ENCODE results near the gene MEGF6.

MEGF6 gene

DNA sequence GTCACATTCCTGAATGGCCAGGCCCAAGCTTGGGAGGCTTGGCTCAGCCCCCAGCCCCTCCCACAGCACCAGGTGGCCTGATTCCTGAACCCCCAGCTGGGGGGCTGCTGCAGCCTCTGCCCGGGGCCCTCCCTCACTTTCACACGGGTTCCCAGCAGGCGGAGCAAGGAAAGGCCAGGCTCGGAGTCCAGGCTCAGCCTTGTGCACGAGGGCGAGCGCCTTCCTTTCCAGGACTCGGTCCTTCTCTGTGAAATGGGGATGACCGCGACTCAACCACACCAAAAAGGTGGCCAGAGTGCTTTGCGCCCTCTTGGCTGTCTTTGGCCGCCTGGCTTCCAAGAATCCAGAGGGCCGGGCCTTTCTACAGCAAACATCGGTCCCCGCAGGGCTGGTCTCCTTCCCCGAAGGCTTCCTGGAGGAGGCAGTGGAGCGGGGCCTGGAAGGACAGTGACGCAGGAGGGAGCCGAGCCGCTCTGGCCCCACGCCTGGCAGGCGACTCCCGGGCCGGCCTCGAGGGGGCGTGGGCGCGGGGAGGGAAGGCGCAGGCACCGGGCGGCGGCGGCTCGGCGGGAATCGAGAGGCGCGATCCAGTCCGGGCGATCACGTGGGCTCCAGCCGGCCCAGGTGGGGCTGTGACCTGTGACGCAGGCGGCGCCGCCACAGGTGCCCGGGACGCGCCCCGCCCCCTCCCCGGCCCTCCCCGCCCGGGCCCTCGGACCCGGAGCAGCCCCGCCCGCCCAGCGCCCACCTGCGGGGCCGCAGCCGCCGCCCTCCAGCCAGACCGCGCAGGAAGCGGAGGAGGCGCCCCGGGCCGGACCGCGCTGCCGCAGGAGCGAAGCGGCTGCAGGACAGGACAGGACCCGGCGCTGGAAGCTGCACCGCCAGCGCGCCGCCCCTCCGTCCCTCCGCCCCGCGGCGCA is 157.2 kb downstream of the MEGF6 start, which contains the start of gene ARHGEF16:
TSS of gene ARHGEF16 (plus strand) at position 775 of the 920 bp plus-strand sequence. CDS start 8,420 bp downstream, outside the sequence.
- no peak for DNase-seq

DNA sequence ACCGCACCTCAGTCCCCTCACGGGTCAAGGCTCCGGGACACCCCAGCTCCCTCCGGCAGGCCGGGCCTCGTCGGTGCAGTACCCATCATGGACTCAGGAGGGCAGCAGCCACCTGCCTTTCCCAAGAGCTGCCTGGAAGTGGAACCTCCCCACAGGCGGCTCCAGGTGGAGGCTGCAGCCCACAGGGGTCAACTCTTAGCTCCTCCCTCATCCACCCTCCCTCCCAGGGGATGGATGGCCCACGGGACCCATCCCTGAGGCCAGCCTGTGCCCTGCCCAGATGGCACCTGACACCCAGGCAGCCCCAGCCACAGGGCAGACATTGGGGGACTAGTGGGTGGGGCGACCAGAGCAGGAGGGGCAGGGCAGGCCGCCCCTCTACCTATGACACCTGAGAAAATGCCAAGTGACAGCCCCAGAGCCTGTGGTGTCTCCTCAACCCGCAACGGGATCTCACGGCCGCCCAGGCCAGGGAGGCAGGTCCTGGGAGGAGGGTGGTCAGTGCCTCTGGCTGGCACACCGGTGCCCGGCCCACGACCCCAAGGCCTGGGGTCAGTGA is 158.0 kb downstream of the MEGF6 start:
- peak; percentile 32 for DNase-seq

DNA sequence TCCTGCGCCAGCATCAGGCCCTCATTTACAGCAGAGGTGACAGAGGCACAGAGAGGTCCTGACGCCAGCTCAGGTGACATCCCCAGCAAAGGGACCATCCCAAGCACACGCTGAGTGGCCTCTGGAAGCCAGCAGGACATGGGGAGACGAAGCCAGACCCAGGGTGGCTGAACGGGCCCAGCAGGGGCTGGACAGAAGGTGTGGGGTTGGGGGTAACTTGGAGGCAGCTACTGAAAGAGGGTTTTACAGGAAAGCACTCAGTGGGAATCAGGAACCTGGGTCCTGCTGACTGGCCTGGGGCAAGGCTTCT is 158.5 kb downstream of the MEGF6 start:
- DNase-seq, result no peak

DNA sequence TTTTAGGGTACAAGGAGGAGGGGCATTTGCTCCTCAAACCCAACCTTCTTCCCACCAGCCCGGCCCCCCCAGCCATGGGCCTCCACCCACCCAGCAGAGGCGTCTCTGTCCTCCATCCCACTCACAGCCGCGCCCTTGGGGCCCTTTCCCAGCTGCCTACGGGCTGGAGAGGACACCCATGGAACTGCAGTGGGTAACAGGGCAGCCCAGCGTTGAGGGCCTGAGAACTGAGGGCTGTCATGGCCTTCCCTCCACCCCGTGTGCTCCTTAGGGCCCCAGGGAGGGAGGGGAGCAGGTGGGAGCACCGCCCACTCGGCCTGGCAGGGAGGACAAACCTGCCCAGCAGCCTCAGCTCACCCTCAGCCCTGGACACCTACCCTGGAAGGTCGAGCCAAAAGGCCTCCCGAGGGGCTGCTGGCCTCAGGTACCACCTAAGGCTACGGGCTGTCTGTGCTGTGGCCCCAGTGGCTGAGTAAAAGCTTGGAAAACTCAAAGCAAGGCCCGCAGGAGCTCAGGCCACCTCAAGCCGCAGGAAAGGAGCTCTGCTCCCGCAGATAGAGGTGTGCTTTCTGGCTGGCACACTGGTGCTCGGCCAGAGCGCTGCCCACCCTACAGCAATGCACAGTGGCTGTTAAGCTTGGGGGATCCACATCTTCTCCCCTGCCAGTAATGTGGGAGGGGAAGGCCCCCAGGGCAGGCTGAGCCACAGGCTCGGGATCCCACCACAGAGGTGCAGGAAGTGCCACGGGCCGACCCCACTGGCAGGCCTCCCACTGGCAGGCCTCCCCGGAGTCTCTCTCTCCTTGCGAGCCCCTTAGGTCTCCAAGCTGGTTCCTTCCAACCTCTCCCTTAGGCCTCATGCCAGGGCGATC is 159.1 kb downstream of the MEGF6 start:
- no peak for DNase-seq

DNA sequence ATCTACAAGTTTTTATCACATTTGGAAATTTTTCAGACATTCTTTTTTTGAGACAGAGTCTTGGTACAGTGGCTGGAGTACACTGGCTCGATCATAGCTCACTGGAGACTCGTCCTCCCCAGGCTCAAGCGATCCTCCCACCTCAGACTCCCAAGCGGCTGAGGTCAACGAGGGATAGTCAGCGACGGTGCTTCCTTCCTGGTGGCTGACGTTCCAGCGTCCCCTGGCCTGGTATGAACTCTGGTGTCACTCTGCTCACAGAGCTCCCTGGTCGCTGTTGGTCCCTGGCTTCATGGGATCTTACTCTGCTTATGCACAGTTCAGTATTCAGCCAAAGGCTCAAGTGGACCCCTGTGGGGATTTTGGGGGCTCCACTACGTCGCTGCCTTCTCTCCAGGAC is 160.3 kb downstream of the MEGF6 start:
- DNase-seq, result no peak

DNA sequence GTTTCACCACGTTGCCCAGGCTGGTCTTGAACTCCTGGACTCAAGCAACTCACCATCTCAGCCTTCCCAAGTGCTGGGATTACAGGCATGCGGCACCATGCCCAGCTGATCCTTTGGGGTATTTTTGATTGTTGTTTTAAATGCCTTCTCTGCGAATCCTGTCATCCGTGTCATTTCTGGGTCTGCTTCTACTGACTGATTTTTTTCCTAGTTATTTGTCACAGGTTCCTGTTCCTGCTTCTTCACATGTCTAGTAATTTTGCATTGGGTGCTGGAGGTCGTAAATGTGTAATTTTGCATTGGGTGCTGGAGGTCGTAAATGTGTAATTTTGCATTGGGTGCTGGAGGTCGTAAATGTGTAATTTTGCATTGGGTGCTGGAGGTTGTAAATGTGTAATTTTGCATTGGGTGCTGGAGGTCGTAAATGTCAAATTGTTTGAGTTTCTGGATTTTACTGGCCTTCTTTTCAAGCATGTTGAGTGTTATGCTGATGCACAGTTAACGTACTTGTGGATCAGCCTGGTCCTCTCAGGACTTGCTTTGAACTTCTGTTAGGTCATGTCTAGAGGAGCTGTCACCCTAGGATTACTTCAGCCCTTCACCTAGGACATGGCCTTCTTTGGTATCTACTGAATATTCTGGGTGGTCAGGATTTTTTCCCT is 161.0 kb downstream of the MEGF6 start:
- DNase-seq, result no peak

DNA sequence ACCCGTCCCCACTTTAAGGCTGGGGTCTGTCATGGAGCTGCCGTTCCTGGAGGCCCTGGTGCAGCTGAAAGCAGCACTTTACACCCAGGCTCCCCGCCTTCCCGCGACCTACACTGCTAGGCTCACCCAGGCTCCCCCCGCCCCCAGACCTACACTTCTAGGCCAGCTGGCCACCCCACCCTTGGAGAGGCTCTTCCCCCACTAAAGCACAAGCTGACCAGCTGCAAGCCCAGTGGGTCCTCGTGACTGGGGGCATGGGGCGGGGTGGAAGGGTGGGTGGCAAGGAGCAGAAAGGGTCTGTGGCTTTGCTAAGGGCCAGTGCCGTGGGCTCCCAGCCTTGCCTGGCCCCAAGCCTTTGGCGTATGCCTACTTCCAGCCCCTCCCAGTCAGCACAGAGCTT is 166.6 kb downstream of the MEGF6 start:
- no peak for DNase-seq

DNA sequence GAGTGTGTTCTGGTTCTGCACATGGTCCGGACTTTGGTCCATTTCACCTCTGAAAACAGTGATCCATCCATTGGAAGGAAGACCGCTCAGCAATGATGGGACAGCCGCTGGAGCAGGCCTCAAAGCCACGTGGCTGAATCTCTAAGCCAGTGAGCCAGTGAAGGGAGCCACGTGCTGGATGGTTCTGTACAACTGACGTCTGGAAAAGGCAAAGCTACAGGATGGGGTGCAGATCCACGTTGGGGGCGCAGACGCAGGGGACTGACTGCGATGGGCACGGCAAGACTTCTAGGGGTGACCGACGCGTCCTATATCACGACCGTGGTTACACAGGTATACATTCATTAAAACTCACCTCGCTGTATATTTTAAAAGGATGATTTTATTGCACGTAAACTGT is 167.0 kb downstream of the MEGF6 start:
- DNase-seq, result no peak

DNA sequence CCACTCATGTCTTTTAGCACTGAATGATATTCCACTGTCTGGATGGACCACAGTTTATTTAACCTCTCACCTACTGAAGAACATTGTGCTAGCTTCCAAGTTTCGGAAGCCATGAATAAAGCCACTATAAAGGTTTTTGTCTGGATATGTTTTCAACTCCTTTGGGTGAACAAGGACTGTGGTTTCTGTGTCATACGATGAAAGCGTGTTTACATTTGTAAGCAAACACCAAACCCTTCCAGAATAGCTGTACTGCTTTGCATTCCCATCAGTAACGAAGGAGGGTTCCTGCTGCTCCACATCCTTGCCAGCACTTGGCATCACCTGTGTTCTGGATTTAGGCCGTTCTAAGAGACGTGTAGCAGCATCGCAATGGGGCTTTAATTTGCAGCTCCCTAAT is 167.5 kb downstream of the MEGF6 start:
- no peak for DNase-seq

DNA sequence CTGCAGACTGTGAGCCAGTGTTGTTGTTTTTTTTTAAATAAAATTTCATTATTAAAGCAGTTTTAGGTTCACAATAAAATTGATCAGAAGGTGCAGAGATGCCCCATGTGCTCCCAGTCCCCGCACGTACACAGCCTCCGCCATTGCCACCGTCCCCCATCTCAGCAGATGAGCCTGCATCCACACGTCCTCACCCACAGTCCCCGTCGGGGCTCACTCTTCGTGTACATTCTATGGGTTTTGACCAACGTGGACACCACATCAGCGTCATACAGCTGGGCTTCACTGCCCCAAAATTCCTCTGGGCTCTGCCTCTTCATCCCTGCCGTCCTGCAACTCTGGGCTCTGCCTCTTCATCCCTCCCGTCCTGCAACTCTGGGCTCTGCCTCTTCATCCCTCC is 168.4 kb downstream of the MEGF6 start:
- no peak for DNase-seq

DNA sequence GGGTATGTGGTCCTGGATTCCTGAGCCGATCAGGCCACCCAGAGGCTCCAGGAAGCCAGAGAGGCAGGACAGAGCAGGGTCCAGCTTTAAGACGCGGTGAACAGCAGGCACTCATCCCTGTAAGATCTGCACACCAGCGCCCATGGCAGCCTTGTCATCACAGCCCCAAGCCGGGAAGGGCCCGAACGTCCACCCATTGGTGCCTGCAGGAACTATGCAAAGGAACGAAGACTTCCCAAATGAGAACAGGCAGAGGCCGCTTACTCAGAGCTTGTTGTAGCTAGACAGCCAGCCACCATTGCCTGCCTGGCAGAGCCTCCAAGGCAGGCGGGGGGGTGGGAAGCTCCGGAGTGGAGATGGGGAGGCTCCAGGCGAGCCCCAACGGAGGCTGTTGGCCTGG is 169.0 kb downstream of the MEGF6 start:
- DNase-seq, result no peak

DNA sequence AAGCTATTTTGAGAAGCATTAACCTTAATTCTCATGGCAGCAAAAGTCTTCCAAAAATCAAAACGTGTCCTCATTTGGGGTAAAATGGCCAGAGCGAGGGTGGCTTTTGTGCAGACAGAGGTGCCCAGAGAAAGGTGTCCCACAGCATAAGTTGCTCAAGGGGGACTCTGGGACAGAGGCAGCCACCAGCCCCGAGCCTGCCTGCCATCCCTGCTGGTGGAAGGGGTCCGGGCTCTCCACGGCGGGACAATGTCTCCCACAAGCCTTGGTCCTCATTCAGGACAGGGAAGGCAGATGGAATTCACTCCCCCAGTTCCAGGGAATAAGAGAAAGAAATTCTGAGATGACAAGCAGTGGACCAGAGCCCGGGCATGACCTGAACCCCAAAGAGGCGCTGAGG is 169.4 kb downstream of the MEGF6 start:
- no peak for DNase-seq

DNA sequence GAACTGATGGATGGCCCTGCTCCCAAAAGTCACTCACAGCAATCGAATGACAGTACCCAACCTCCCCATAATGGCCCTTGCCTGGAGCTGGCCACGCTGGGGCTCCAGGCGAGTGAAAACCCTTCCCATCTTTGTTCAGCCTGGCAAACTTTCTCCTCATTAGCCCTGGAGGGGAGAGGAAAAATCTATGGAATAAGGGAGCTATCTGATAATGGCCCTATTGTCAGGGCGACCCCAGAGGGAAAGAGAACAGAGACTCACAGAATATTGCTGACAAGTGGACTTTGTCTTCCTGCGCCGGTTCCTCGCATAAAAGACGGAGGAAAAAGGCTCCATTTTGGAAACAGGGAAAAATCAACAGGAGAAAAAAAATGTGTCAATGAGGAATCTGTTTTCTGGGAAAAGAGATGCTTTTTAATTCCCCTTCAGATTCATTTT is 169.9 kb downstream of the MEGF6 start:
- no peak for DNase-seq

DNA sequence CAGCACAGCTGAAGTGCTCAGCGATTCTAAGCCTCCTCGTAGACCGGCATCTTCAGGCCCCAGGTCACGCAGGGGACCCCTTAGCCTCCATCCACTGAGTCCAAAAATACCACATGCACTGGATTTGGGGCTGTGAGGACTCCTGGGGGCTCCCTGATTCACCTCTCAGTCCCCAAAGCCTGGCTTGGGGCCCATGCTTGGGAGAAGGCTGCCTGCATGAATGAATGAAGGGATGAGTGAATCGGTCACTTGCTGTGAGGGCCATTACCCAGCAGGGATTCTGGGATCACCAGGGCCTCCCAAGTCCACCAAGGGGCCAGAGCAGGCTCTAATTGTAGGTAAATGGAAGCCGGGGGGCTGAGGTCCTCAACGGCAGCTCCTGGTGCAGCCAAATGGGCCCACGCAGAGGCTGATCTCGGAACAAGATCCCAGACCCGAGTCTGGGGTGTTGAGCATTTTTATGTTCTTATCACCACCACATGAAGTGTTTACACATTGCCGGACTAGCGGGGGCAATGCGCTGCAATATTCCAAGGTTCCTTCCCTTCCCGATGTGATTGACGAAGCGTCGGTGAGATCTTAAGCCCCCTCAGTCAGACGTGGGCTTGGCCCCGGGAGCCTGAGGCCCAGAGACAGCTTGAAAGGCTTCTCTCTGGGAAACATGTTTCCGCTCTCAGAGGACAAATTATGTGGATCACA is 170.4 kb downstream of the MEGF6 start:
- no peak for DNase-seq

DNA sequence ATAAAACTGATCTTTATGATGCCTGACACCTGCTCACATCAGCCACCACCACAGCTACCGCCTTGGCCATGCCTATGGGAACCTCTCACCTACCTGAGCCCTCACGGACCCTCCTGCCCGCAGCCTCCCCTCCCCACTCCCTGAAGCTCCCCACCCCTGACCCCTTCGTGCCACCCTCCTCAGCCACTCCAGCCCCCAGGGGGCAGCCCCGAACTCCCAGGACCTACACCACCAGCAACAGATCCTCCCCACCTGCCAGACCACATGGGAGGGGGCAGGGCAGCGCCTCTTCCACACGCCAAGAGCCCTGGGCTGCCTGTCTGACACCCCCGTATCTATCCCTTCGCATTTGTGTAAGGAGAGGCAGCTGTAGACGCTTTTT is 171.0 kb downstream of the MEGF6 start:
- DNase-seq, result no peak

Data from NCI-H1694 (cell line).